ENCODE data around the gene EIF2S3. TPM values are rescaled to one million over a fixed set of nuclear protein-coding genes. Genes with fewer than 3 reads are reported as not detected.

The EIF2S3 gene
- total and polyA plus RNA-seq, 10 of the 15 experiments (the other 5 are each of a cell fraction or from before 2014, with no cell fraction given) = 115 to 385 (median 201) TPM

GRCh38 chrX:24024819-24025740 lies 29.7 kb upstream of the EIF2S3 start (continued):
- TF ChIP-seq CEBPB (IDR thresholded peaks at IDR 0.05; ENCODE audit: borderline replicate concordance in 1 of 2, low read depth in 2 of 2, low read length in 2 of 2) (no peak), POLR2AphosphoS2 (IDR thresholded peaks at IDR 0.05; ENCODE audit: low read depth, low read length) (peak; percentile 90), CHD4 (IDR thresholded peaks at IDR 0.05) (no peak), REST (IDR thresholded peaks at IDR 0.05; ENCODE audit: low read depth, low read length) (no peak), EGR1 (IDR thresholded peaks at IDR 0.05; ENCODE audit: borderline replicate concordance in 1 of 2, low read depth in 2 of 2, low read length in 2 of 2) (peak in 1 of 2 experiments; percentile 77; a peak in 2 of 3 replicates), HSF1 (IDR thresholded peaks at IDR 0.05; ENCODE audit: low read depth, low read length) (no peak), MYB (IDR thresholded peaks at IDR 0.05; ENCODE audit: borderline replicate concordance, low read depth, low read length) (no peak), TBL1XR1 (IDR thresholded peaks at IDR 0.05; ENCODE audit: low read depth, low read length) (no peak), PAX8 (IDR thresholded peaks at IDR 0.05) (no peak), ZBTB33 (IDR thresholded peaks at IDR 0.05) (no peak), SP1 (IDR thresholded peaks at IDR 0.05; ENCODE audit: low read depth, low read length) (no peak), JUNB (IDR thresholded peaks at IDR 0.05) (no peak), POLR2AphosphoS5 (IDR thresholded peaks at IDR 0.05; ENCODE audit: low read length) (peak; percentile 88), NR2C1 (IDR thresholded peaks at IDR 0.05) (no peak), SMARCA5 (IDR thresholded peaks at IDR 0.05) (no peak), LARP7 (IDR thresholded peaks at IDR 0.05) (peak; percentile 74; the same call in 1 of the 2 replicates), NR2C2 (IDR thresholded peaks at IDR 0.05; ENCODE audit: borderline replicate concordance, control insufficient read depth, insufficient read length, low read depth) (no peak), EP300 (IDR thresholded peaks at IDR 0.05; ENCODE audit: borderline replicate concordance in 1 of 2, control insufficient read depth in 1 of 2, low read depth in 2 of 2, low read length in 2 of 2) (no peak; a peak in 1 of 4 replicates)
